Adrenal gland (tissue), 5 donors: ENCODE measurements around the gene MAML2.

ENCODE experiments used
- CTCF ChIP-seq, 6 experiments: fragments of 450-650 bp in 4 of 6; fragments of 200-600 bp in 2 of 6; sonication (generic) in 1 of 6; IDR thresholded peaks; 1 replicate in 5 of 6; 2 replicates in 1 of 6; pipeline versions ENCODE4 v1.5.1 to v1.8.0; 2016 to 2021; ENCODE audit warnings: antibody characterized with exemption in 6 of 6, mild to moderate bottlenecking in 2 of 6, moderate library complexity in 1 of 6
- POLR2A ChIP-seq, 2 donors: fragments of 450-650 bp; IDR thresholded peaks; one replicate each; pipeline ENCODE4 v1.6.1; 2017; ENCODE audit warnings: antibody characterized with exemption in 2 of 2, mild to moderate bottlenecking in 2 of 2, moderate library complexity in 1 of 2
- donor health status: DM: no; HTN: no; CAD: no.

DNA sequence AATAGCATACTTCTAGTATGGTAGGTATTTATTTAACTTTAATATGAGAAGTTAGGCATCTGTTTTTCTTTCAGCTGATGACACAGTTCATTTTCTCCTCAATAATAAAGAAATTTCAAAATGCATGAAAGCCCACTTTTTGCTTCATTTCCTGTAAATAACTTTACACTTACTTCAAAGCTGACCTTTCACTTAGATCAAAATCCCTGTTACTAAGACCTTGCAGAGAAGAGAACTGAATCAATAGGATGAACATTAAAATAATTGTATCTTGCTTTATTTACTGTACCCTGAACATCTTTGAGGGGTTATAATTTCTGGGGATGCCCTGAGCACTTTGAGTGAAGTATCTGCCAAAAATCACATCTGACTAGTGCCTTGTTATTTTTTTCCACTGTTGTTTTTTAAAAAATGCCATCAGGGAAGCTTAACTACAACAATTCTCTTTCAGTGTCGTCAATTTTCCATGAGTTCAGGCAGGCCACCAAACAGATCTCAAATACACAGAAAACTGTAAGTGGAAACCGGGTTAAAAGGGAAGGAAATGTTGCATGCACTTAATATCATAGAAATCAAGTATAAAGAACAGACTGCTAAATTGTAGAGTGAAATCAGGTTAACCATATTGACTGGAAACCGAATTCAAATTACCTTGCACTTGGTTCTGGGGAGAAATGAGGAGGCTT, 206.2 kb downstream of the MAML2 start:
- no peak for TF ChIP-seq POLR2A (IDR thresholded peaks at IDR 0.05)
- TF ChIP-seq CTCF (IDR thresholded peaks at IDR 0.05), result no peak
